ENCODE results near the gene TEAD4. TPM values are rescaled to one million over a fixed set of nuclear protein-coding genes. Genes with fewer than 3 reads are reported as not detected.

The TEAD4 gene
- polyA plus RNA-seq, 1 experiment: 10.3 TPM

GRCh38 chr12:2999265-2999841 is 40.2 kb downstream of the TEAD4 start:
- H3K4me3 ChIP-seq (ENCODE audit: low read depth, low read length): no peak overlapping the region
- no peak for DNase-seq (ENCODE audit: low read depth, low spot score)
- ChIA-PET CTCF (no interaction called here), POLR2A (interaction anchor here (1.1 kb wide), 1 partner anchor 14 kb away, joined by 3 read pairs; no protein-coding TSS in a partner anchor)
- TF ChIP-seq CTCF (IDR thresholded peaks at IDR 0.05; ENCODE audit: low read depth, low read length): no peak
- no peaks in the 10 kb centered on the region; the same call in 1 of the 2 replicates for H3K9me3 ChIP-seq (ENCODE audit: control insufficient read depth, insufficient read depth, low read length)
- H3K27me3 ChIP-seq (ENCODE audit: control insufficient read depth, insufficient read depth, low read length): no peaks in the 10 kb centered on the region
- H3K27ac ChIP-seq (ENCODE audit: low read depth, low read length): no peak overlapping the region

GRCh38 chr12:3000548-3001275 is 41.5 kb downstream of the TEAD4 start:
- CTCF ChIA-PET: interaction anchor here (1.2 kb wide), 1 partner anchor 33 kb away, joined by 3 read pairs; no protein-coding TSS in a partner anchor
- TF ChIP-seq CTCF (IDR thresholded peaks at IDR 0.05; ENCODE audit: low read depth, low read length): peak; percentile 23; the same call in 1 of the 2 replicates
- Histone ChIP-seq H3K27ac (ENCODE audit: low read depth, low read length) (no peak overlapping the region), H3K4me3 (ENCODE audit: low read depth, low read length) (no peak overlapping the region), H3K27me3 (ENCODE audit: control insufficient read depth, insufficient read depth, low read length) (no peaks in the 10 kb centered on the region), H3K9me3 (ENCODE audit: control insufficient read depth, insufficient read depth, low read length) (no peaks in the 10 kb centered on the region)
- no peak for DNase-seq (ENCODE audit: low read depth, low spot score)
- POLR2A ChIA-PET: no interaction called here

- Histone ChIP-seq H3K4me3 (ENCODE audit: low read depth, low read length) (no peak overlapping the region), H3K27ac (ENCODE audit: low read depth, low read length) (peak overlapping the region; percentile 21), H3K9me3 (ENCODE audit: control insufficient read depth, insufficient read depth, low read length) (no peaks in the 10 kb centered on the region), H3K27me3 (ENCODE audit: control insufficient read depth, insufficient read depth, low read length) (no peaks in the 10 kb centered on the region)
- ChIA-PET CTCF (no interaction called here), POLR2A (no interaction called here)
- no peak for TF ChIP-seq CTCF (IDR thresholded peaks at IDR 0.05; ENCODE audit: low read depth, low read length)
- no peak for DNase-seq (ENCODE audit: low read depth, low spot score)
Observed at GRCh38 chr12:3002646-3003045, 43.4 kb downstream of the TEAD4 start.

GRCh38 chr12:3003357-3003992 is 44.3 kb downstream of the TEAD4 start:
- Histone ChIP-seq H3K27ac (ENCODE audit: low read depth, low read length) (no peak overlapping the region), H3K9me3 (ENCODE audit: control insufficient read depth, insufficient read depth, low read length) (no peaks in the 10 kb centered on the region), H3K27me3 (ENCODE audit: control insufficient read depth, insufficient read depth, low read length) (no peaks in the 10 kb centered on the region), H3K4me3 (ENCODE audit: low read depth, low read length) (no peak overlapping the region)
- ChIA-PET POLR2A (no interaction called here), CTCF (no interaction called here)
- TF ChIP-seq CTCF (IDR thresholded peaks at IDR 0.05; ENCODE audit: low read depth, low read length): no peak
- no peak for DNase-seq (ENCODE audit: low read depth, low spot score)

Measured in AG04450 (cell line).